ENCODE data around the gene STX5. TPM values are rescaled to one million over a fixed set of nuclear protein-coding genes. Genes with fewer than 3 reads are reported as not detected.

The STX5 gene
- total RNA-seq, 4 donors from 2014 or later: 27.1 to 56.1 (median 38.4) TPM

GRCh38 chr11:62757846-62758788 is 73.7 kb downstream of the STX5 start:
- Histone ChIP-seq H3K27me3 (no peaks in the 10 kb centered on the region), H3K9me3 (no peaks in the 10 kb centered on the region), H3K27ac (no peak overlapping the region), H3K36me3 (no peaks in the 10 kb centered on the region), H3K4me1 (peaks cover 0 to 21% (median 8%) of the 10 kb centered on the region in 4 donors), H3K4me3 (no peak overlapping the region)
- no peak for TF ChIP-seq CTCF (IDR thresholded peaks at IDR 0.05)
- TF ChIP-seq POLR2A (IDR thresholded peaks at IDR 0.05): no peak
- DNase-seq: no peak

Small RNAs within 50 kb of the gene (small RNA-seq; reads per million reads assigned to genes)
- gene MIR6514 (0 to 0.19 reads per million in 2 donors), gene RF00099 (0 reads per million in 2 donors), gene RNU6-118P (0 reads per million in 2 donors), gene SNORD22 (0 reads per million in 2 donors), gene SNORD26 (0 reads per million in 2 donors), gene SNORD27 (0 reads per million in 2 donors), gene SNORD28 (0 reads per million in 2 donors), gene SNORD30 (1,414 to 1,552 reads per million in 2 donors)

Other genes starting within 250 kb of the STX5 start
- 10 to 100 TPM in 3 of 4 donors, 1 to 10 TPM in 1; 5.0 to 29.4 (median 17.5) TPM for gene TUT1, start 240.5 kb downstream of the STX5 start, total RNA-seq
- 10 to 100 TPM; 47.9 to 74.7 (median 58.9) TPM for gene MTA2, start 230.2 kb downstream of the STX5 start, total RNA-seq
- 100 to 1,000 TPM in 1 of 4 donors, 10 to 100 TPM in 3; 41.3 to 128 (median 59.8) TPM for gene EML3, start 219.3 kb downstream of the STX5 start, total RNA-seq
- gene ROM1, start 218.8 kb downstream of the STX5 start, total RNA-seq: 1 to 10 TPM in 3 of 4 donors, not detected in 1; 1.9 to 3.9 (median 1.9) TPM
- gene B3GAT3, start 210.1 kb downstream of the STX5 start, total RNA-seq: 10 to 100 TPM; 26.6 to 88.3 (median 38.0) TPM
- gene GANAB, start 185.4 kb downstream of the STX5 start, total RNA-seq: 100 to 1,000 TPM; 131 to 146 (median 140) TPM
- 10 to 100 TPM; 14.9 to 21.3 (median 19.5) TPM for gene INTS5, start 178.7 kb downstream of the STX5 start, total RNA-seq
- gene C11orf98, start 166.8 kb downstream of the STX5 start, total RNA-seq: 10 to 100 TPM; 29.2 to 97.4 (median 41.1) TPM
- 10 to 100 TPM in 1 of 4 donors, 1 to 10 TPM in 2, not detected in 1; 9.1 to 13.5 (median 9.2) TPM for gene CSKMT, start 166.7 kb downstream of the STX5 start, total RNA-seq
- 10 to 100 TPM; 11.1 to 23.9 (median 12.7) TPM for gene UQCC3, start 160.4 kb downstream of the STX5 start, total RNA-seq
- 10 to 100 TPM in 3 of 4 donors, 1 to 10 TPM in 1; 6.6 to 25.6 (median 11.9) TPM for gene LBHD1, start 159.8 kb downstream of the STX5 start, total RNA-seq
- gene UBXN1, start 153.0 kb downstream of the STX5 start, total RNA-seq: 100 to 1,000 TPM in 2 of 4 donors, 10 to 100 TPM in 2; 91.1 to 169 (median 100) TPM
- gene LRRN4CL, start 142.5 kb downstream of the STX5 start, total RNA-seq: 10 to 100 TPM in 1 of 4 donors, 1 to 10 TPM in 3; 5.4 to 11.6 (median 8.8) TPM
- 10 to 100 TPM; 51.5 to 71.2 (median 61.3) TPM for gene BSCL2, start 124.6 kb downstream of the STX5 start, total RNA-seq
- not detected for gene GNG3, start 124.4 kb downstream of the STX5 start, total RNA-seq
- gene HNRNPUL2, start 104.6 kb downstream of the STX5 start, total RNA-seq: 10 to 100 TPM; 38.7 to 68.8 (median 50.3) TPM
- 10 to 100 TPM; 16.5 to 30.5 (median 22.9) TPM for gene TTC9C, start 103.6 kb downstream of the STX5 start, total RNA-seq
- gene ZBTB3, start 77.9 kb downstream of the STX5 start, total RNA-seq: 10 to 100 TPM in 2 of 4 donors, 1 to 10 TPM in 2; 5.0 to 22.0 (median 9.2) TPM
- gene POLR2G, start 70.5 kb downstream of the STX5 start, total RNA-seq: 10 to 100 TPM; 12.4 to 33.8 (median 23.5) TPM
- gene TAF6L, start 60.7 kb downstream of the STX5 start, total RNA-seq: 10 to 100 TPM; 15.6 to 29.6 (median 17.8) TPM
- gene TMEM179B, start 44.6 kb downstream of the STX5 start, total RNA-seq: 100 to 1,000 TPM in 1 of 4 donors, 10 to 100 TPM in 3; 28.9 to 112 (median 83.6) TPM
- gene TMEM223, start 40.0 kb downstream of the STX5 start, total RNA-seq: 10 to 100 TPM; 13.8 to 34.5 (median 19.8) TPM
- gene NXF1, start 26.6 kb downstream of the STX5 start, total RNA-seq: 100 to 1,000 TPM in 2 of 4 donors, 10 to 100 TPM in 2; 45.2 to 120 (median 102) TPM
- gene TEX54, start 790 bp upstream of the STX5 start, total RNA-seq: not detected
- 10 to 100 TPM; 17.7 to 78.4 (median 28.6) TPM for gene WDR74, start 7.5 kb upstream of the STX5 start, total RNA-seq
- 100 to 1,000 TPM in 3 of 4 donors, 10 to 100 TPM in 1; 64.4 to 253 (median 207) TPM for gene SLC3A2, start 48.8 kb upstream of the STX5 start, total RNA-seq
- under 1 TPM in 2 of 4 donors, not detected in 2; 0.54 to 0.76 TPM for gene CHRM1, start 89.3 kb upstream of the STX5 start, total RNA-seq
- gene SLC22A6, start 152.9 kb upstream of the STX5 start, total RNA-seq: not detected
- not detected for gene SLC22A8, start 183.8 kb upstream of the STX5 start, total RNA-seq

Measured in Peyer's patch (tissue), 4 donors.